Measurements from ENCODE around the gene IL12A.
A peak's percentile ranks its signal among the peaks of the same experiment; 100 is the strongest.

IL12A gene

GRCh38 chr3:160003520-160004128 lies 15.0 kb downstream of the IL12A start:
- no peaks in the 10 kb centered on the region for H3K4me1 Mint-ChIP-seq (ENCODE audit: low read depth)
- no peaks in the 10 kb centered on the region for H3K9me3 Mint-ChIP-seq
- no peak overlapping the region for H3K27ac Mint-ChIP-seq
- no peaks in the 10 kb centered on the region for H3K27me3 Mint-ChIP-seq
- no peaks in the 10 kb centered on the region for H3K36me3 Mint-ChIP-seq (ENCODE audit: low read depth)
- H3K4me3 Mint-ChIP-seq = no peak overlapping the region

GRCh38 chr3:160005004-160005403 lies 16.4 kb downstream of the IL12A start:
- no peak overlapping the region for H3K4me3 Mint-ChIP-seq
- H3K9me3 Mint-ChIP-seq = no peaks in the 10 kb centered on the region
- H3K36me3 Mint-ChIP-seq (ENCODE audit: low read depth) = no peaks in the 10 kb centered on the region
- no peaks in the 10 kb centered on the region for H3K4me1 Mint-ChIP-seq (ENCODE audit: low read depth)
- H3K27ac Mint-ChIP-seq = no peak overlapping the region
- no peaks in the 10 kb centered on the region for H3K27me3 Mint-ChIP-seq

GRCh38 chr3:160006282-160007163 lies 17.9 kb downstream of the IL12A start:
- Mint-ChIP-seq H3K4me3 (no peak overlapping the region), H3K36me3 (ENCODE audit: low read depth) (no peaks in the 10 kb centered on the region), H3K9me3 (no peaks in the 10 kb centered on the region), H3K27ac (no peak overlapping the region), H3K4me1 (ENCODE audit: low read depth) (peaks cover 6% of the 10 kb centered on the region), H3K27me3 (no peaks in the 10 kb centered on the region)

GRCh38 chr3:160008961-160009360 lies 20.3 kb downstream of the IL12A start:
- no peak overlapping the region for H3K4me3 Mint-ChIP-seq

GRCh38 chr3:160009525-160009924 lies 20.9 kb downstream of the IL12A start:
- H3K4me1 Mint-ChIP-seq (ENCODE audit: low read depth) = peaks cover 18% of the 10 kb centered on the region
- H3K4me3 Mint-ChIP-seq = no peak overlapping the region
- H3K27me3 Mint-ChIP-seq = no peaks in the 10 kb centered on the region
- H3K36me3 Mint-ChIP-seq (ENCODE audit: low read depth) = no peaks in the 10 kb centered on the region
- H3K27ac Mint-ChIP-seq = no peak overlapping the region
- no peaks in the 10 kb centered on the region for H3K9me3 Mint-ChIP-seq

More at GRCh38 chr3:160008961-160009360, 20.3 kb downstream of the IL12A start:
- Mint-ChIP-seq H3K36me3 (ENCODE audit: low read depth) (no peaks in the 10 kb centered on the region), H3K27me3 (no peaks in the 10 kb centered on the region), H3K4me1 (ENCODE audit: low read depth) (peaks cover 18% of the 10 kb centered on the region), H3K27ac (no peak overlapping the region), H3K9me3 (no peaks in the 10 kb centered on the region)

GRCh38 chr3:160010578-160010977 lies 21.9 kb downstream of the IL12A start:
- Mint-ChIP-seq H3K9me3 (no peaks in the 10 kb centered on the region), H3K27ac (no peak overlapping the region), H3K4me3 (no peak overlapping the region), H3K36me3 (ENCODE audit: low read depth) (no peaks in the 10 kb centered on the region), H3K4me1 (ENCODE audit: low read depth) (peaks cover 18% of the 10 kb centered on the region), H3K27me3 (no peaks in the 10 kb centered on the region)

GRCh38 chr3:160012108-160012507 lies 23.5 kb downstream of the IL12A start:
- Mint-ChIP-seq H3K4me3 (no peak overlapping the region), H3K9me3 (no peaks in the 10 kb centered on the region), H3K36me3 (ENCODE audit: low read depth) (no peaks in the 10 kb centered on the region), H3K4me1 (ENCODE audit: low read depth) (peaks cover 18% of the 10 kb centered on the region), H3K27me3 (no peaks in the 10 kb centered on the region), H3K27ac (peak overlapping the region; percentile 9)

- peaks cover 5% of the 10 kb centered on the region for H3K27me3 Mint-ChIP-seq
- no peaks in the 10 kb centered on the region for H3K36me3 Mint-ChIP-seq (ENCODE audit: low read depth)
- H3K4me3 Mint-ChIP-seq = no peak overlapping the region
- H3K9me3 Mint-ChIP-seq = no peaks in the 10 kb centered on the region
- no peak overlapping the region for H3K27ac Mint-ChIP-seq
- H3K4me1 Mint-ChIP-seq (ENCODE audit: low read depth) = peaks cover 8% of the 10 kb centered on the region
Measured at GRCh38 chr3:160016972-160017371, 28.3 kb downstream of the IL12A start.

- Mint-ChIP-seq H3K36me3 (ENCODE audit: low read depth) (no peaks in the 10 kb centered on the region), H3K9me3 (no peaks in the 10 kb centered on the region), H3K27me3 (peaks cover 5% of the 10 kb centered on the region), H3K4me3 (no peak overlapping the region), H3K4me1 (ENCODE audit: low read depth) (no peaks in the 10 kb centered on the region), H3K27ac (no peak overlapping the region)
Measured at GRCh38 chr3:160018959-160019358, 30.3 kb downstream of the IL12A start.

- Mint-ChIP-seq H3K4me3 (no peak overlapping the region), H3K27me3 (peaks cover 5% of the 10 kb centered on the region), H3K27ac (no peak overlapping the region), H3K9me3 (no peaks in the 10 kb centered on the region), H3K4me1 (ENCODE audit: low read depth) (no peaks in the 10 kb centered on the region), H3K36me3 (ENCODE audit: low read depth) (no peaks in the 10 kb centered on the region)
Measured at GRCh38 chr3:160020057-160020711, 31.5 kb downstream of the IL12A start.

- Mint-ChIP-seq H3K27ac (no peak overlapping the region), H3K9me3 (no peaks in the 10 kb centered on the region)
Measured at GRCh38 chr3:160022068-160022467, 33.4 kb downstream of the IL12A start.

GRCh38 chr3:160023476-160023875 lies 34.8 kb downstream of the IL12A start:
- Mint-ChIP-seq H3K27me3 (peaks cover 5% of the 10 kb centered on the region), H3K4me3 (no peak overlapping the region), H3K27ac (no peak overlapping the region), H3K4me1 (ENCODE audit: low read depth) (peaks cover 11% of the 10 kb centered on the region), H3K36me3 (ENCODE audit: low read depth) (no peaks in the 10 kb centered on the region), H3K9me3 (no peaks in the 10 kb centered on the region)

More at GRCh38 chr3:160022068-160022467, 33.4 kb downstream of the IL12A start:
- Mint-ChIP-seq H3K4me1 (ENCODE audit: low read depth) (peaks cover under 1% of the 10 kb centered on the region), H3K4me3 (no peak overlapping the region), H3K36me3 (ENCODE audit: low read depth) (no peaks in the 10 kb centered on the region), H3K27me3 (peaks cover 5% of the 10 kb centered on the region)

GRCh38 chr3:160027541-160028195 lies 39.0 kb downstream of the IL12A start:
- H3K4me3 Mint-ChIP-seq = peak overlapping the region; percentile 1
- peaks cover 11% of the 10 kb centered on the region for H3K4me1 Mint-ChIP-seq (ENCODE audit: low read depth)
- H3K27ac Mint-ChIP-seq = peak overlapping the region; percentile 72
- no peaks in the 10 kb centered on the region for H3K9me3 Mint-ChIP-seq
- H3K27me3 Mint-ChIP-seq = no peaks in the 10 kb centered on the region
- no peaks in the 10 kb centered on the region for H3K36me3 Mint-ChIP-seq (ENCODE audit: low read depth)

- Mint-ChIP-seq H3K4me3 (no peak overlapping the region), H3K9me3 (no peaks in the 10 kb centered on the region), H3K36me3 (ENCODE audit: low read depth) (no peaks in the 10 kb centered on the region), H3K27me3 (peaks cover 26% of the 10 kb centered on the region), H3K4me1 (ENCODE audit: low read depth) (peaks cover 3% of the 10 kb centered on the region), H3K27ac (no peak overlapping the region)
Measured at GRCh38 chr3:160035757-160036156, 47.1 kb downstream of the IL12A start.
